ENCODE measurements around the gene ADGRV1.

Gene ADGRV1

GRCh38 chr5:91132550-91132949 lies 574.0 kb downstream of the ADGRV1 start:
- Histone ChIP-seq H3K4me1 (ENCODE audit: control insufficient read depth, insufficient read depth, low read length) (peaks cover 5% of the 10 kb centered on the region), H3K9ac (ENCODE audit: low read length) (no peak overlapping the region)

GRCh38 chr5:91133183-91133582 lies 574.6 kb downstream of the ADGRV1 start:
- Histone ChIP-seq H3K4me3 (ENCODE audit: low read length) (no peak overlapping the region), H3K4me1 (ENCODE audit: control insufficient read depth, insufficient read depth, low read length) (no peaks in the 10 kb centered on the region), H3K27me3 (ENCODE audit: control insufficient read depth, insufficient read depth, low read length) (no peaks in the 10 kb centered on the region), H3K36me3 (ENCODE audit: control insufficient read depth, insufficient read depth, low read length) (no peaks in the 10 kb centered on the region), H3K9me3 (ENCODE audit: control insufficient read depth, low read length) (no peaks in the 10 kb centered on the region), H3K9ac (ENCODE audit: low read length) (no peak overlapping the region)

More at GRCh38 chr5:91132550-91132949, 574.0 kb downstream of the ADGRV1 start:
- H3K4me3 ChIP-seq (ENCODE audit: low read length): no peak overlapping the region
- no peaks in the 10 kb centered on the region for H3K27me3 ChIP-seq (ENCODE audit: control insufficient read depth, insufficient read depth, low read length)
- H3K9me3 ChIP-seq (ENCODE audit: control insufficient read depth, low read length): no peaks in the 10 kb centered on the region
- no peaks in the 10 kb centered on the region for H3K36me3 ChIP-seq (ENCODE audit: control insufficient read depth, insufficient read depth, low read length)

DNA sequence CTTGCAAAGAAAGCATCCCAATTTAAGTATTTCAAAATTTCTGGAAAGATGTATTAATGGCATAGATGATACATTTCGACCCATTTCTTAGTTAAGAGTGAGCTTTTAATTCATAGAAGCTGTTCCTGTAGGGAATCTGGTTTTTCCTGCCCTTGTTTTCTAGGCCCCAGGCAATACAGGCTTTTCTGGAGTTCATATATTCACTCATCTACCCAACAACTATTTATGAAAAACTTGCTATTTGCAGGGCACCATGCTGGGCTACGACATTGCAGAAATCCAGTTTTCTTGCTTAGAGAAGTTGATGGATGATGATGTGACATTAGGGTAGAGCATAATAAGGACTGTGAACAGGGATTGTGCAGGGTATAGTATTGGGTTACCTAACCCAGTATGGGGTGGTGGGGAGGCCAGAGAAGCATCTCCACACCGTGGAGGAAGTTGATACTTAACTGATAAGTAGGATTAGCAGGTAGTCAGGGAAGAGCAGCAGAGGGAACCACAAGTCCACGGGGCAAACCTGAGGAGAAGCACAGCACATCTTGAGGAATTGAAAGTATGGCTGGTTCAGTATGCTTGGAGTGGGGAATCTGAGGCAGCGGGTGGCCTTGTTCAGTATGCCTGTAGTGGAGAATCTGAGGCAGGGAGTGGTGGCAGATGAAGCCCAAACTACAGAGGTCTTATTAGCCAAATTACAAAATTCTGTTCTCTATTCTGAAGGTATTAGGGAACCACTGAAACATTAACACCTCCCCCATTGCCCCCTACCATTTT lies 577.1 kb downstream of the ADGRV1 start:
- Histone ChIP-seq H3K9ac (ENCODE audit: low read length) (no peak overlapping the region), H3K36me3 (ENCODE audit: control insufficient read depth, insufficient read depth, low read length) (no peaks in the 10 kb centered on the region), H3K9me3 (ENCODE audit: control insufficient read depth, low read length) (no peaks in the 10 kb centered on the region), H3K27me3 (ENCODE audit: control insufficient read depth, insufficient read depth, low read length) (no peaks in the 10 kb centered on the region), H3K4me3 (ENCODE audit: low read length) (no peak overlapping the region), H3K4me1 (ENCODE audit: control insufficient read depth, insufficient read depth, low read length) (no peaks in the 10 kb centered on the region)

DNA sequence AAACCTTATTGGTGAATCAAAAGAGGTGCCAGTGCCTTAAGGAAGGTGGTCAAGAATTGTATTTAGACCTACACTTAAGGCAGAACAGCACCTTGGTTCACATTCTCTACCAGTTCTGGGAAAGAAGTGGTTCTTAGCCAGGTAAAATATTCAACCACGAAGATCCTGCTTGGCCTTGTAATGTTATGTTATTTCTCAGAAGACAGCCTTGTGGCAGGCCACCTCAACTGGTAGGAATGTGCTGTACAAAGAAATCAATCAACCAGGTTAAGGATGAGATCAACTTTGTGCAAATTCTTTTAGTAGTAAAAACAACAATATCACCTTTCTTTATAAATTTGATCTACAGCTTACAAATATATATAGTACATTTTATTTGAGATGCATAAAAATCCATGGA lies 577.7 kb downstream of the ADGRV1 start:
- Histone ChIP-seq H3K4me3 (ENCODE audit: low read length) (no peak overlapping the region), H3K4me1 (ENCODE audit: control insufficient read depth, insufficient read depth, low read length) (no peaks in the 10 kb centered on the region), H3K9ac (ENCODE audit: low read length) (no peak overlapping the region), H3K36me3 (ENCODE audit: control insufficient read depth, insufficient read depth, low read length) (no peaks in the 10 kb centered on the region), H3K27me3 (ENCODE audit: control insufficient read depth, insufficient read depth, low read length) (no peaks in the 10 kb centered on the region), H3K9me3 (ENCODE audit: control insufficient read depth, low read length) (no peaks in the 10 kb centered on the region)

- no peaks in the 10 kb centered on the region for H3K36me3 ChIP-seq (ENCODE audit: control insufficient read depth, insufficient read depth, low read length)
- H3K4me3 ChIP-seq (ENCODE audit: low read length): no peak overlapping the region
- no peaks in the 10 kb centered on the region for H3K27me3 ChIP-seq (ENCODE audit: control insufficient read depth, insufficient read depth, low read length)
- H3K9ac ChIP-seq (ENCODE audit: low read length): no peak overlapping the region
- no peaks in the 10 kb centered on the region for H3K4me1 ChIP-seq (ENCODE audit: control insufficient read depth, insufficient read depth, low read length)
- H3K9me3 ChIP-seq (ENCODE audit: control insufficient read depth, low read length): no peaks in the 10 kb centered on the region
Measured at GRCh38 chr5:91137647-91138046, 579.0 kb downstream of the ADGRV1 start.

DNA sequence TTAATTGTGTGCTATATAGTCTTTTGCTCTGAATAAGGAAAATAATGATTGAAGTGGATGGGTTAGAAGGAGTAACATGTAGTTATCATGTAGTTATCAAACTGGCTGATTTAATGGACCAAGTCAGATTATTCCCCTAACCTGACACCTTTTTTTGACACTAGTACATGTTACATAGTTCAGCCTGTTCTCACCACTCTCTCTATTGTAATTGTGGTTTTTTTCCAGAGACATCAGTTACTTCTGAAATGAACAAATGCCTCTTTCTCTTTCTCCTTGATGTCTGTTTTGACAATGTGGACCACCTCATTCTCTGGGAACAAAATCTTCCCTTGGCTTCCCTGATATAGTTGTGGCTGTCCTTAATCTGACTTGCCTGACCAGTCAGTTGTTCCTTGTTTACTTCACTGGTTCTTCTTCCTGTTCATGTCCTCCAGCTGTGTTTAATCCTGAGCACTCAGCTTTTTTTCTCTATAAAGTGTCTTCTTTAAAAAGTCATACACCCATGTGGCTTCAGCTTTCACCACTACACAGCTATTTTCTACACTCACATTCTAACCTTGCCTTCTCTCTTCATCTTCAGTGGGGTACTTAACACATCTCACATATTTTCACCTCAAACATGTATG lies 581.1 kb downstream of the ADGRV1 start:
- H3K9me3 ChIP-seq (ENCODE audit: control insufficient read depth, low read length): no peaks in the 10 kb centered on the region
- H3K4me3 ChIP-seq (ENCODE audit: low read length): no peak overlapping the region
- no peaks in the 10 kb centered on the region for H3K27me3 ChIP-seq (ENCODE audit: control insufficient read depth, insufficient read depth, low read length)

DNA sequence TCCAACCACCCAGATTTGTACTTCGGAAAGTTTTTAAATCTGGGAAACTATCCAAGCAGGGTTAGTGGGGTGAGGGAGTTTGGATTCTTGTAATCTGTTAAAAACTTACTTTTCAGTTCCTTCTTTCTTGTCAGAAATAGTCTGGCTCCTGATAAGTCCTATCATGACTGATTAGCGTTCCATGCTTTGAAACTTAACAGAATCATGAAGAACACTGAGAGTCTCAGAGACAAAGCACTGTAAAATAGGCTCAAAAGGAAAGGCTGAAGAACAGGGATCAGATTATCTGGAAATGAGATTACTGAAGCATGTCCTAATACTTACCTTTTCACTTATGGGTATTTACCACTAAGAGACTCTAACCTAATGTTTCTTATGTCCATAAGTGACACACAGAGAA lies 582.1 kb downstream of the ADGRV1 start:
- Histone ChIP-seq H3K36me3 (ENCODE audit: control insufficient read depth, insufficient read depth, low read length) (no peaks in the 10 kb centered on the region), H3K4me3 (ENCODE audit: low read length) (no peak overlapping the region), H3K27me3 (ENCODE audit: control insufficient read depth, insufficient read depth, low read length) (no peaks in the 10 kb centered on the region), H3K9ac (ENCODE audit: low read length) (no peak overlapping the region), H3K4me1 (ENCODE audit: control insufficient read depth, insufficient read depth, low read length) (peaks cover 8% of the 10 kb centered on the region), H3K9me3 (ENCODE audit: control insufficient read depth, low read length) (no peaks in the 10 kb centered on the region)

More for the DNA sequence above, 581.1 kb downstream of the ADGRV1 start:
- Histone ChIP-seq H3K4me1 (ENCODE audit: control insufficient read depth, insufficient read depth, low read length) (no peaks in the 10 kb centered on the region), H3K9ac (ENCODE audit: low read length) (no peak overlapping the region), H3K36me3 (ENCODE audit: control insufficient read depth, insufficient read depth, low read length) (no peaks in the 10 kb centered on the region)

DNA sequence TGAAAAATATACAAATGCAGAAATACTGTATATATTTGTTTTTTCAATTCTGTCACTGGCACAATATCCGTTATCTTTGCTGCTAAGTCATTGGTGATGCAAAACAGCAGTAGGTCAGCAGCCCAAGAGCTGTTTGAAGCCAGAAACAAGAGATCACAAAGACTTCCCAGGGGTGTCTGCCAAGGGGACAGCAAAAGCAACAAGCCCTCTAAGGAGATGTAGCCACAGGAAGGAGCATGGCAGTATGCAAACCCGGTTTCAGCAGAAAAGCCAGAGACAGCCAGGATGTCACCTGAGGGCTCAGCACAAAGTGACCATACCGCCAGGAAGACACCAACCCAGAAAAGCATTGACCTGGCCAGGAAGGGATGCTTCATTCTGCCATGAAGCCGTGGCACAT lies 583.0 kb downstream of the ADGRV1 start:
- Histone ChIP-seq H3K9me3 (ENCODE audit: control insufficient read depth, low read length) (no peaks in the 10 kb centered on the region), H3K36me3 (ENCODE audit: control insufficient read depth, insufficient read depth, low read length) (no peaks in the 10 kb centered on the region), H3K4me3 (ENCODE audit: low read length) (no peak overlapping the region), H3K9ac (ENCODE audit: low read length) (no peak overlapping the region), H3K4me1 (ENCODE audit: control insufficient read depth, insufficient read depth, low read length) (peaks cover 8% of the 10 kb centered on the region), H3K27me3 (ENCODE audit: control insufficient read depth, insufficient read depth, low read length) (no peaks in the 10 kb centered on the region)

DNA sequence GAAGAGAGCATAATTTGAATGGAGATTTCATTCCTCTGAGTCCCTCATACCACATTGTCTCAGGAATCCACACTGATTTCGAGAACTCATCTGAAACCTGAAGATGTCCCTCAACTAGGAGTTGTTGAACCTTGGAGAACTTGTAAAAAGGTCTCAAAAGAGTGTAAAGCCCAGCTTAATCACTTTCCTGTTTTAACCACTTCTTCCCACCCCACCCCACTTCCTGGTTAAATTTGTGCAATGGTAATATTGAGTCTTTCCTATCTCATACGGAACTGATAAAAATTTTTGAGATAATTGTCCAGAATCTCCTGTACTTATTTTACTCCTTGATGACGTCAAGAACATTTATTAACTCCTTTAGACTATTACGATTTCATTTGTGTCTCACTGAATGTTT lies 583.8 kb downstream of the ADGRV1 start:
- Histone ChIP-seq H3K36me3 (ENCODE audit: control insufficient read depth, insufficient read depth, low read length) (no peaks in the 10 kb centered on the region), H3K4me1 (ENCODE audit: control insufficient read depth, insufficient read depth, low read length) (peaks cover 8% of the 10 kb centered on the region), H3K9ac (ENCODE audit: low read length) (no peak overlapping the region), H3K27me3 (ENCODE audit: control insufficient read depth, insufficient read depth, low read length) (no peaks in the 10 kb centered on the region), H3K4me3 (ENCODE audit: low read length) (no peak overlapping the region), H3K9me3 (ENCODE audit: control insufficient read depth, low read length) (no peaks in the 10 kb centered on the region)

- Histone ChIP-seq H3K36me3 (ENCODE audit: control insufficient read depth, insufficient read depth, low read length) (no peaks in the 10 kb centered on the region), H3K4me3 (ENCODE audit: low read length) (no peak overlapping the region), H3K9ac (ENCODE audit: low read length) (no peak overlapping the region), H3K9me3 (ENCODE audit: control insufficient read depth, low read length) (no peaks in the 10 kb centered on the region), H3K27me3 (ENCODE audit: control insufficient read depth, insufficient read depth, low read length) (no peaks in the 10 kb centered on the region), H3K4me1 (ENCODE audit: control insufficient read depth, insufficient read depth, low read length) (peaks cover 8% of the 10 kb centered on the region)
Measured at GRCh38 chr5:91142819-91143218, 584.2 kb downstream of the ADGRV1 start.

DNA sequence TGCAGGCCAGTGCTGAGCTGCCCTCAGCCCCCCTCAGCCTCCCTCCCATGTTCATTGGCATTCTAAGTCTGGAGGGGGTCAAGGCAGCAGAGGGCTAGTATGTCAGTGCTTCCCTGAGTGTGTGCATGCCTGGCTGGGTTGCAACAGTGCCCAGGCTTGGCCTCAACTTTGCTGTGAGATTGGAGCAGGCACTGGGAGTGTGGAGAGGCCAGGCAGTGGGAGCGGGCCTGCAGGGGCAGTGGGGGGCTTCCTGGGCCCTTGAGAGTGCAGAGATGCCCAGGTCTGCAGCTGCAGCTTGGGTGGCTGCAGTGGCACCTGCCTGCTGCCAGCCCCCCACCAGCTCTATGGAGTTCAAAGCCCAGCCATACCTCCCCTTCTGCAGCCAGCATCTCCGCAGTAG lies 585.2 kb downstream of the ADGRV1 start:
- no peaks in the 10 kb centered on the region for H3K27me3 ChIP-seq (ENCODE audit: control insufficient read depth, insufficient read depth, low read length)
- no peaks in the 10 kb centered on the region for H3K9me3 ChIP-seq (ENCODE audit: control insufficient read depth, low read length)
- H3K4me3 ChIP-seq (ENCODE audit: low read length): no peak overlapping the region
- no peak overlapping the region for H3K9ac ChIP-seq (ENCODE audit: low read length)
- H3K36me3 ChIP-seq (ENCODE audit: control insufficient read depth, insufficient read depth, low read length): no peaks in the 10 kb centered on the region
- H3K4me1 ChIP-seq (ENCODE audit: control insufficient read depth, insufficient read depth, low read length): peaks cover 8% of the 10 kb centered on the region

GRCh38 chr5:91144491-91145332 lies 586.1 kb downstream of the ADGRV1 start:
- Histone ChIP-seq H3K9ac (ENCODE audit: low read length) (no peak overlapping the region), H3K4me3 (ENCODE audit: low read length) (no peak overlapping the region), H3K4me1 (ENCODE audit: control insufficient read depth, insufficient read depth, low read length) (peaks cover 8% of the 10 kb centered on the region), H3K36me3 (ENCODE audit: control insufficient read depth, insufficient read depth, low read length) (no peaks in the 10 kb centered on the region), H3K9me3 (ENCODE audit: control insufficient read depth, low read length) (no peaks in the 10 kb centered on the region), H3K27me3 (ENCODE audit: control insufficient read depth, insufficient read depth, low read length) (no peaks in the 10 kb centered on the region)
